CD14-positive monocyte (primary cell): ENCODE results near the gene USP48. TPM values are rescaled to one million over a fixed set of nuclear protein-coding genes. Genes with fewer than 3 reads are reported as not detected.

Experiments
- DNase-seq, 3 donors: peaks; one replicate each; pipeline ENCODE4 v3.0.0-alpha.2; 2011 to 2022
- H2AFZ ChIP-seq: 2 replicates; pipeline ENCODE4 v1.6.0; 2012; ENCODE audit warnings: mild to moderate bottlenecking, low read depth, low read length, inconsistent platforms; ENCODE audit not compliant: insufficient read depth, poor library complexity, severe bottlenecking
- H3K27ac ChIP-seq, 2 donors: 1 replicate in 1 of 2; 2 replicates in 1 of 2; pipeline ENCODE4 v1.5.1; 2012 to 2013; ENCODE audit warnings: low read length in 2 of 2, control low read depth in 1 of 2, inconsistent platforms in 1 of 2, low read depth in 1 of 2, mild to moderate bottlenecking in 1 of 2
- H3K27me3 ChIP-seq, 2 donors: one replicate each; pipeline versions ENCODE4 v1.6.0 to v1.6.1; 2011 to 2013; ENCODE audit warnings: low read length in 2 of 2; ENCODE audit not compliant: control insufficient read depth in 2 of 2, insufficient read depth in 2 of 2
- H3K36me3 ChIP-seq, 2 donors: replicated peaks in 1 of 2; 1 replicate in 1 of 2; 2 replicates in 1 of 2; pipeline versions ENCODE4 v1.5.1 to v1.6.1; 2012 to 2013; ENCODE audit warnings: low read length in 2 of 2, control low read depth in 1 of 2, inconsistent platforms in 1 of 2, mild to moderate bottlenecking in 1 of 2; ENCODE audit not compliant: insufficient read depth in 2 of 2, control insufficient read depth in 1 of 2
- H3K4me1 ChIP-seq, 2 donors: 1 replicate in 1 of 2; 2 replicates in 1 of 2; pipeline versions ENCODE4 v1.5.1 to v1.6.1; 2012 to 2013; ENCODE audit warnings: low read length in 2 of 2, control low read depth in 1 of 2, inconsistent platforms in 1 of 2, mild to moderate bottlenecking in 1 of 2, moderate library complexity in 1 of 2; ENCODE audit not compliant: insufficient read depth in 2 of 2, control insufficient read depth in 1 of 2
- H3K4me2 ChIP-seq: replicated peaks from 2 replicates; pipeline ENCODE3; 2012; ENCODE audit warnings: low read length, moderate library complexity, mild to moderate bottlenecking; ENCODE audit not compliant: poor library complexity, severe bottlenecking; ENCODE audit errors: extremely low read depth
- H3K4me3 ChIP-seq, 3 experiments: fragments of 200-600 bp in 1 of 3; sonication (generic) in 1 of 3; replicated peaks in 1 of 3; 1 replicate in 2 of 3; 2 replicates in 1 of 3; pipeline ENCODE4 v1.5.1; 2011 to 2013; ENCODE audit warnings: low read length in 3 of 3, mild to moderate bottlenecking in 3 of 3, control low read depth in 2 of 3, low read depth in 2 of 3, inconsistent platforms in 1 of 3, moderate library complexity in 1 of 3
- H3K79me2 ChIP-seq: 2 replicates; pipeline ENCODE4 v1.6.0; 2012; ENCODE audit warnings: mild to moderate bottlenecking, control low read depth, inconsistent platforms, low read length, moderate library complexity; ENCODE audit not compliant: insufficient read depth
- H3K9ac ChIP-seq: 2 replicates; pipeline ENCODE4 v1.6.0; 2017; ENCODE audit warnings: low read length, mild to moderate bottlenecking; ENCODE audit not compliant: insufficient read depth, poor library complexity, severe bottlenecking
- H3K9me3 ChIP-seq, 2 donors: replicated peaks in 1 of 2; 1 replicate in 1 of 2; 2 replicates in 1 of 2; pipeline versions ENCODE4 v1.5.1 to v1.6.1; 2012 to 2013; ENCODE audit warnings: low read length in 2 of 2, control low read depth in 1 of 2; ENCODE audit not compliant: control insufficient read depth in 1 of 2, insufficient read depth in 1 of 2
- H4K20me1 ChIP-seq: 2 replicates; pipeline ENCODE4 v1.6.0; 2012; ENCODE audit warnings: mild to moderate bottlenecking, low read length, control low read depth, moderate library complexity; ENCODE audit not compliant: insufficient read depth
- H3K27ac Mint-ChIP-seq, 7 donors: one replicate each; pipeline ENCODE4 v1.8.0; 2020; ENCODE audit warnings: mild to moderate bottlenecking in 7 of 7, mixed read lengths in 7 of 7, moderate library complexity in 6 of 7, inconsistent platforms in 2 of 7
- H3K27me3 Mint-ChIP-seq, 3 donors: one replicate each; pipeline ENCODE4 v1.8.0; 2021 to 2022; ENCODE audit warnings: low read depth in 3 of 3, mild to moderate bottlenecking in 3 of 3, mixed read lengths in 3 of 3, moderate library complexity in 3 of 3, inconsistent platforms in 1 of 3
- H3K36me3 Mint-ChIP-seq, 2 donors: one replicate each; pipeline ENCODE4 v1.8.0; 2020; ENCODE audit warnings: mixed read lengths in 2 of 2, inconsistent platforms in 1 of 2, mild to moderate bottlenecking in 1 of 2
- H3K4me1 Mint-ChIP-seq: one replicate; pipeline ENCODE4 v1.8.0; 2020; ENCODE audit warnings: mild to moderate bottlenecking, mixed read lengths
- H3K4me3 Mint-ChIP-seq, 2 donors: one replicate each; pipeline ENCODE4 v1.8.0; 2020; ENCODE audit warnings: mild to moderate bottlenecking in 2 of 2, mixed read lengths in 2 of 2, moderate library complexity in 1 of 2
- H3K9me3 Mint-ChIP-seq, 7 donors: one replicate each; pipeline ENCODE4 v1.8.0; 2020 to 2022; ENCODE audit warnings: mixed read lengths in 7 of 7, mild to moderate bottlenecking in 6 of 7, moderate library complexity in 6 of 7, inconsistent platforms in 2 of 7
- CTCF ChIP-seq: fragments of 200-600 bp; IDR thresholded peaks from one replicate; pipeline ENCODE4 v1.8.0; 2022; ENCODE audit warnings: antibody characterized with exemption, mild to moderate bottlenecking
- WGBS: methylation state at CpG from one replicate; pipeline ENCODE4 v1.1.5; 2013; ENCODE audit warnings: missing lambda C conversion rate; ENCODE audit not compliant: insufficient coverage; 5-methylcytosine and 5-hydroxymethylcytosine counted together
- intact Hi-C, 2 donors: fragments of 100-400 bp; cut with micrococcal nuclease; formaldehyde crosslinking; loops; one replicate each; pipeline versions ENCODE4 v1.15.0 to v1.15.1; 2023
- polyA plus RNA-seq, 3 donors: library from polyadenylated mRNA; depleted of rRNA in 1 of 3; unstranded in 2 of 3; stranded (reverse) in 1 of 3; fragments of 300-500 nt in 2 of 3; fragments of >200 nt in 1 of 3; fragmentation: Illumina TruSeq in 2 of 3; gene quantifications; 1 replicate in 2 of 3; 2 replicates in 1 of 3; pipeline ENCODE4 v1.2.3, GENCODE V29; 2012 to 2021

The USP48 gene
- polyA plus RNA-seq, 3 donors: 26.5 to 40.2 (median 34.3) TPM

- H3K9me3 ChIP-seq: no peaks in the 10 kb centered on the region
- Mint-ChIP-seq H3K4me3 (no peak overlapping the region), H3K27ac (peak overlapping the region in 3 of 7 donors; percentile 4 to 46 (median 33)), H3K36me3 (peaks cover 55 to 81% of the 10 kb centered on the region in 2 donors), H3K4me1 (no peaks in the 10 kb centered on the region), H3K9me3 (no peaks in the 10 kb centered on the region), H3K27me3 (no peaks in the 10 kb centered on the region)
- no peak overlapping the region for H3K9ac ChIP-seq
- no peak overlapping the region for H3K4me2 ChIP-seq
- H3K36me3 ChIP-seq: peaks cover 68 to 96% of the 10 kb centered on the region in 2 donors
- H3K27ac ChIP-seq: no peak overlapping the region
- no peaks in the 10 kb centered on the region for H3K4me1 ChIP-seq
- peaks cover 47% of the 10 kb centered on the region for H3K79me2 ChIP-seq
- no peak for TF ChIP-seq CTCF
- H3K4me3 ChIP-seq: no peak overlapping the region
- DNase-seq: no peak
- intact Hi-C loops: no loop called here
- 100% methylated on average over 1 of the region's 9 CpGs for WGBS
- H3K27me3 ChIP-seq: no peaks in the 10 kb centered on the region
- no peak overlapping the region for H2AFZ ChIP-seq
- H4K20me1 ChIP-seq: no peaks in the 10 kb centered on the region
These were observed 46.1 kb downstream of the USP48 start for GRCh38 chr1:21736876-21737275.

- no peak for DNase-seq
- no peaks in the 10 kb centered on the region for H3K4me1 ChIP-seq
- peaks cover 70 to 96% of the 10 kb centered on the region in 2 donors for H3K36me3 ChIP-seq
- no peaks in the 10 kb centered on the region for H3K9me3 Mint-ChIP-seq
- peak overlapping the region in 2 of 7 donors; percentile 4 to 53 for H3K27ac Mint-ChIP-seq
- intact Hi-C loops: no loop called here
- no peak overlapping the region for H3K9ac ChIP-seq
- H3K36me3 Mint-ChIP-seq: peaks cover 60 to 82% of the 10 kb centered on the region in 2 donors
- H3K4me3 ChIP-seq: no peak overlapping the region
- H3K27me3 Mint-ChIP-seq: no peaks in the 10 kb centered on the region
- no peak overlapping the region for H3K4me3 Mint-ChIP-seq
- no peak overlapping the region for H3K4me2 ChIP-seq
- H3K27ac ChIP-seq: no peak overlapping the region
- no peaks in the 10 kb centered on the region for H4K20me1 ChIP-seq
- peaks cover 49% of the 10 kb centered on the region for H3K79me2 ChIP-seq
- no peaks in the 10 kb centered on the region for H3K4me1 Mint-ChIP-seq
- no peak overlapping the region for H2AFZ ChIP-seq
- no peaks in the 10 kb centered on the region for H3K9me3 ChIP-seq
- no CpG with 5 or more reads among the region's 2 CpGs for WGBS
- no peak for TF ChIP-seq CTCF
- no peaks in the 10 kb centered on the region for H3K27me3 ChIP-seq
These were observed 46.9 kb downstream of the USP48 start for GRCh38 chr1:21736011-21736410.
